NOMO-1 treated with DMSO at 0.1 percent for 48 hours (cell line): ENCODE data around the gene ELP2.

Experiments
- DNase-seq: peaks from one replicate; lab custom pipeline; 2025; ENCODE audit not compliant: unreplicated experiment; lab: John Stamatoyannopoulos, UW

ELP2 gene

DNA sequence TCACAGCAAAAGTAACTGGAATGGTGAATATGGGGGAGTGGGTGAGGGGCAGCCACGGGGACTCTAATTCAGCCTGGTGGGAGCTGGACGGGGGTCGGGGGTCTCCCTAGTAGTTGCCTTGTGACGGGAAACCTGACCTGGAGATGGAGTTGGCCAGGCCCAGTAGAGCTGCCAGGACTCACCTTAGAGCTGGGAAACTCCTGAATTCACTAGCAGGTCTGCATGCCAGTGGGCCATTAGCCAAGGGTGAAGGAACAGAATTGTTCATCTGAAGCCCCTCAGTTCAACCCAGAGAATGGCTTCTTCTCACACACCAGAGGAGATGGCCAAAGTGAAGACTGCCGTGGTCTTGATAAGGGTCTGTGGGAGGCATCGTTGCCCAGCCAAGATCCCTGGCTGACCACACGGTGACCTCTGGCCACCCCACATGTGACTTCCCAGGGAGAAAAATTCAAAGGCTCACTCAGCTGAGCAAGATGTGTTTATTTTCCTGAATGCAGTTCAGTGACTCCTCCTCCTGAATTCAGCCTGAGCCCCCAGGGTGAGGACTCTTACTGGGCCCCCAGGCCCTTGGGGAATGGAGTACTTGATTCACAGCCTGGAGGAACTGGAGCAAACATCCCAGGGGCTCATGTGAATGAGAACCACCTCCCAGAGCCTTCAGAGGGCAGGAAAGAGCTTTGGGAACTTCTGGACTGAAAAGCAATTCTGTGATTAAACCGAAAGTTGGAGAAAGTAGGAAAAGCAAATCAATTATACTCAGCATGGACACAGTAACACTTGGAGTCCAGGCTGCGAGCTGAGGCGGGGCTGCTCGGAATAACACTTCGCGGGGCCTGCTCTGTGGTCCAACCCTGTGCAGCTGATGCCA, 82.8 kb downstream of the ELP2 start:
- DNase-seq: no peak

DNA sequence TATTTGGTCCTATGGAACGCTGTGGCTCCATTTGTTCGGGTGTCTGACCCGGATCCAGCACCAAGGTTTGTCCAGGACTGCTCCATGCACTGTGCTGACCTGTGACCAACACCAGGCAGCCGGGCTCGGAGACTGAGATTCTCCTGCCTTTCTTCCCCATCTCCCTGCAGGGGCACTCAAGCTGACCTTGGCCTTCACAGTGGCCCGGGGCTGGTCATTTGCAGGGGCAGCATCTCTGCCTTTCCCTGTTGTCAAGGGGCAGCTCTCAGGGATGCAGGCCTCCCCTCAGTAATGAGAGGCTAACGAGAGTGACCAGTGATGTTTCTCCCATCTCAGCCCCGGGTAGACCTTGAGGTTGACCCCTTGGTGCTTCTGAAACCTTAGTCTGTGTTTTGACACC, 85.1 kb downstream of the ELP2 start:
- DNase-seq: no peak

DNA sequence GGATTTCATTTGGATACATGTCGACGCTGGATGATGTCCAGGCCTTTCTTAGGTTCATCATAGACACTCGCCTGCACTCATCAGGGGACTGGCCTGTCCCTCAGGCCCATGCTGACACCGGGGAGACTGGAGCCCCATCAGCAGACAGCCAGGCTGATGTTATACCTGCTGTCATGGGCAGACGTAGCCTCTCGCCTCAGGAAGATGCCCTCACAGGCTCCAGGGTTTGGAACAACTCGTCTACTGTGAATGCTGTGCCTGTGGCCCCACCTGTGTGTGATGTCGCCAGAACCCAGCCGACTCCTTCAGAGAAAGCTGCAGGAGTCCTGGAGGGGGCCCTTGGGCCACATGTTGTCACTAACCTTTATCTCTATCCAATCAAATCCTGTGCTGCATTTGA, 85.9 kb downstream of the ELP2 start:
- no peak for DNase-seq

DNA sequence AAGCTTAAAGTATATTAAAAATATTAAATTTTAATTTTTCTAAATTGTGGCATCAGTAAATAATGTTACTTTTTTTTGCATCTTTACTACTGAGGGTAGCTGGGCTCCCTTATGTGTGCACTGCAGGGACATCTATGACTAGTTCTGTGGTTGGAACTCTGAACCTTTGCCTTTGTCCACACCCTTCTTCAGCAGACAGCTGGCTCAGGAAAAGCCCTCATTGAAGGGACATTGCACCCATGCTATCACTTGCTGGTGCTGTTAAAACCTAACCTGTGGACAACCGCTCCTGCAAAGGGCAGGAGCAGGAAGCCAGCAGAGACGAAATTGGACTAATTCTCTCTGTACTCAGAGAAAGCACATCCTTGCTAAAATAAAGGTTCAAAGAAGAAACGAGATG, 87.6 kb downstream of the ELP2 start:
- no peak for DNase-seq

DNA sequence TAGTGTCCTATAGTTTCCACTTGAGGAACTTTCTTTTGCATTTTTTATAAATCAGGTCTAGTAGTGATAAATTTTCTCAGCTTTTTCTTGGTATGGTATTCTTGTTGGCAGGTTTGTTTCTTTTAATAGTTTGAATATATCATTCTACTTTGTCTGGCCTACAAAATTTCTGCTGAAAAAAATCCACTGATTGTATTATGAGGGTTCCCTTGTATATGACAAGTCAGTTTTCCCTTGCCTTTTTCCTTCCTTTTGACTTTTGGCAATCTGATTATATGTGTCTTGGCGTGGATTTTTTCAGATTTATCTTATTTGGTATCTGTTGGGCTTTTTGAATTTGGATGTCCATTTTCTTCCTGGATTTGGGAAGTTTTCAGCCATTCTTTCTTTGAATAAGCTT, 99.5 kb downstream of the ELP2 start:
- no peak for DNase-seq
